Endothelial cell of umbilical vein (primary cell): Measurements from ENCODE around the gene DCAF10. TPM values are rescaled to one million over a fixed set of nuclear protein-coding genes. Genes with fewer than 3 reads are reported as not detected.
"Not testable (repeated sequence)": the region's sequence is repeated elsewhere in the genome, so short reads cannot be mapped to it uniquely, and the experiment has no call there.

Source experiments
- BruUV-seq: library from RNA; stranded (reverse); fragments of 400-500 nt; replicated peaks from 2 replicates; lab custom pipeline; 2021; lab: Mats Ljungman, UMichigan
- CTCF ChIA-PET: fragments of 300-600, 350-600 bp; sonication (Branson Sonifier 250); formaldehyde crosslinking; loops from one replicate; lab custom pipeline; 2021; ENCODE audit warnings: antibody characterized with exemption, inconsistent platforms; lab: Charles Lee
- POLR2A ChIA-PET: fragments of 300-600, 350-600 bp; sonication (Branson Sonifier 250); formaldehyde crosslinking; loops from one replicate; lab custom pipeline; 2021; ENCODE audit warnings: antibody characterized with exemption, inconsistent platforms; lab: Charles Lee
- DNase-seq: peaks from one replicate; pipeline ENCODE4 v3.0.0-alpha.2; 2011; ENCODE audit warnings: low read depth, low spot score
- FAIRE-seq: peaks from 2 replicates; lab custom pipeline; 2011; peaks lifted over from hg19 to GRCh38; lab: Jason Lieb, UNC
- H2AFZ ChIP-seq: 2 replicates; pipeline ENCODE4 v1.6.0; 2012; ENCODE audit warnings: low read depth, low read length, control low read depth, inconsistent platforms
- H3K27ac ChIP-seq: 2 replicates; pipeline ENCODE4 v1.5.1; 2011; ENCODE audit warnings: low read depth, mild to moderate bottlenecking, control low read depth, low read length, moderate library complexity; ENCODE audit not compliant: insufficient read depth
- H3K27me3 ChIP-seq, 2 experiments: 2 replicates each; pipeline versions ENCODE4 v1.6.0 to v1.6.1; 2011; ENCODE audit warnings: low read length in 2 of 2, mixed read lengths in 1 of 2; ENCODE audit not compliant: control insufficient read depth in 2 of 2, insufficient read depth in 2 of 2
- H3K36me3 ChIP-seq, 2 experiments: 2 replicates in 1 of 2; 3 replicates in 1 of 2; pipeline ENCODE4 v1.5.1; 2011; ENCODE audit warnings: low read length in 2 of 2, mild to moderate bottlenecking in 1 of 2, moderate library complexity in 1 of 2; ENCODE audit not compliant: control insufficient read depth in 2 of 2, insufficient read depth in 2 of 2; ENCODE audit errors: extremely low read depth in 1 of 2
- H3K4me1 ChIP-seq: 3 replicates; pipeline ENCODE4 v1.5.1; 2011; ENCODE audit warnings: mild to moderate bottlenecking, low read length; ENCODE audit not compliant: control insufficient read depth, insufficient read depth; ENCODE audit errors: extremely low read depth
- H3K4me2 ChIP-seq: 2 replicates; pipeline ENCODE4 v1.6.1; 2011; ENCODE audit warnings: low read length, control low read depth, mixed read lengths; ENCODE audit not compliant: insufficient read depth
- H3K4me3 ChIP-seq, 3 experiments: fragments of 200-600 bp in 1 of 3; sonication (generic), shearing (Covaris generic) in 1 of 3; replicated peaks in 1 of 3; 2 replicates each; pipeline ENCODE4 v1.5.1; 2011 to 2016; ENCODE audit warnings: control low read depth in 3 of 3, low read length in 3 of 3, mild to moderate bottlenecking in 2 of 3, inconsistent platforms in 1 of 3, low read depth in 1 of 3, moderate library complexity in 1 of 3; ENCODE audit not compliant: insufficient read depth in 1 of 3
- H3K79me2 ChIP-seq: 2 replicates; pipeline ENCODE4 v1.6.0; 2012; ENCODE audit warnings: low read length, inconsistent platforms; ENCODE audit not compliant: control insufficient read depth, insufficient read depth
- H3K9ac ChIP-seq: replicated peaks from 2 replicates; pipeline ENCODE3; 2011; ENCODE audit warnings: low read length, control low read depth; ENCODE audit not compliant: insufficient read depth; ENCODE audit errors: extremely low read depth
- H3K9me1 ChIP-seq: replicated peaks from 3 replicates; pipeline ENCODE4 v1.6.0; 2011; ENCODE audit warnings: mild to moderate bottlenecking, low read length; ENCODE audit not compliant: control insufficient read depth, insufficient read depth; ENCODE audit errors: extremely low read depth
- H3K9me3 ChIP-seq: replicated peaks from 2 replicates; pipeline ENCODE4 v1.5.1; 2012; ENCODE audit warnings: low read length, inconsistent platforms; ENCODE audit not compliant: control insufficient read depth, insufficient read depth
- H4K20me1 ChIP-seq: replicated peaks from 2 replicates; pipeline ENCODE3; 2011; ENCODE audit warnings: mild to moderate bottlenecking, low read length; ENCODE audit not compliant: control insufficient read depth, insufficient read depth; ENCODE audit errors: extremely low read depth
- EZH2 ChIP-seq: IDR thresholded peaks from 2 replicates; pipeline ENCODE4 v1.6.1; 2012; ENCODE audit warnings: borderline replicate concordance, low read depth, mild to moderate bottlenecking, moderate library complexity, low read length, inconsistent platforms; ENCODE audit not compliant: severe bottlenecking
- FOS ChIP-seq: IDR thresholded peaks from 2 replicates; pipeline ENCODE4 v1.6.1; 2011; ENCODE audit warnings: mild to moderate bottlenecking, low read length, moderate library complexity, borderline replicate concordance; ENCODE audit not compliant: insufficient read depth
- MYC ChIP-seq: IDR thresholded peaks from one replicate; pipeline ENCODE4 v1.6.1; 2011; ENCODE audit warnings: mild to moderate bottlenecking, low read depth, low read length
- POLR2A ChIP-seq: IDR thresholded peaks from 2 replicates; pipeline ENCODE4 v1.6.1; 2012; ENCODE audit warnings: low read depth, mild to moderate bottlenecking, control low read depth, low read length
- POLR2AphosphoS5 ChIP-seq: IDR thresholded peaks from 2 replicates; pipeline ENCODE4 v1.6.1; 2012; ENCODE audit warnings: low read depth, mild to moderate bottlenecking, control low read depth, low read length, moderate library complexity; ENCODE audit not compliant: insufficient read depth
- dilution Hi-C: fragments of 300-500 bp; cut with MboI; formaldehyde crosslinking; loops from one replicate; pipeline ENCODE4 v1.15.0; 2019; ENCODE audit warnings: low sequenced_read_pairs; ENCODE audit not compliant: extremely low pct_ligation_motif_present
- intact Hi-C: fragments of 100-400 bp; cut with micrococcal nuclease; formaldehyde crosslinking; loops from one replicate; pipeline ENCODE4 v1.10.0; 2022
- polyA plus RNA-seq, 4 experiments: library from polyadenylated mRNA; depleted of rRNA in 3 of 4; stranded (reverse) in 3 of 4; unstranded in 1 of 4; fragments of >200 nt; gene quantifications; 2 replicates each; pipeline versions ENCODE4 v1.2.1 to v1.2.3, GENCODE V29; 2011 to 2012; ENCODE audit warnings: missing spikeins in 1 of 4
- total RNA-seq: library from RNA; stranded (reverse); gene quantifications from 2 replicates; pipeline ENCODE4 v1.2.3, GENCODE V29; 2021
- TF ChIP-seq, protein P1 (sequence below): IDR thresholded peaks from 2 replicates; pipeline ENCODE4 v1.6.1; 2011; ENCODE audit not compliant: insufficient read depth, insufficient read length
- TF ChIP-seq, protein P2 (sequence below), 2 donors: IDR thresholded peaks; 1 replicate in 1 of 2; 2 replicates in 1 of 2; pipeline ENCODE4 v1.5.1; 2011; ENCODE audit warnings: low read length in 2 of 2, mild to moderate bottlenecking in 2 of 2, moderate library complexity in 2 of 2, control low read depth in 1 of 2, inconsistent platforms in 1 of 2, low read depth in 1 of 2; ENCODE audit not compliant: insufficient read depth in 1 of 2; ENCODE audit errors: extremely low read depth in 1 of 2

DCAF10 gene
- total and polyA plus RNA-seq, 2 donors (not counting 3 experiments of a cell fraction or from before 2014, with no cell fraction given), result 13.1 to 21.5 TPM

DNA sequence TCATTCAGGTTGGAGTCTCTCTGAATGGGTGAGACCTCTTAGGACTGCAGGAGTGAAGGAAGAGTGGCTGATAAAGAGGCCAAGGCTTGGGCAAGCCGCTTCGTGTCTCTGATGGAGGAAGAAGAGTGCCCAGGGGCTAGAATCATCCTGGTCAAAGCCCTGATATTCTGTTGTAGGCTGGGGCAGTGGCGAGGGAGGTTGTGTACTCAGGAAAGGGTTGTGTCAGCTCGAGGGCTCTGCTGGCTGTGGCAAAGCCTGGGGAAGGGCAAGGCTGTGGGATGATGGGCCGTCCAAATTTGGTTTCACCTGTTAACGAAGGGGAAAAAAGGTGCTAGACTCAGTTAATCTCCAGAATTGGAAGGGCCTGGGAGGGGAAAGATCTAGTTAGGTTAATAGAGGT is 49.4 kb upstream of the DCAF10 start:
- Histone ChIP-seq H3K9me1 (no peaks in the 10 kb centered on the region), H3K9ac (no peak overlapping the region), H4K20me1 (no peaks in the 10 kb centered on the region), H3K9me3 (no peaks in the 10 kb centered on the region), H3K36me3 (no peaks in the 10 kb centered on the region), H3K79me2 (peaks cover 7% of the 10 kb centered on the region), H3K4me2 (no peak overlapping the region), H3K4me3 (no peak overlapping the region), H3K27me3 (peaks cover 0 to 6% of the 10 kb centered on the region in 2 experiments), H3K4me1 (peaks cover 10% of the 10 kb centered on the region), H2AFZ (no peak overlapping the region), H3K27ac (no peak overlapping the region)
- ChIA-PET CTCF (interaction anchor here (3.8 kb wide), 1 partner anchor 513 kb away, joined by 21 read pairs; no protein-coding TSS in a partner anchor), POLR2A (no interaction called here)
- dilution Hi-C loops, result no loop called here
- intact Hi-C loops, result loop anchor here (5.0 kb wide), 1 partner anchor 169 kb away; no protein-coding TSS in a partner anchor
- DNase-seq (no peak), FAIRE-seq (no peak)
- TF ChIP-seq MYC (no peak), EZH2 (no peak), POLR2A (no peak), FOS (no peak), POLR2AphosphoS5 (no peak)
- TF ChIP-seq, protein P1, sequence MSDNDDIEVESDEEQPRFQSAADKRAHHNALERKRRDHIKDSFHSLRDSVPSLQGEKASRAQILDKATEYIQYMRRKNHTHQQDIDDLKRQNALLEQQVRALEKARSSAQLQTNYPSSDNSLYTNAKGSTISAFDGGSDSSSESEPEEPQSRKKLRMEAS, result no peak
- TF ChIP-seq, protein P2, sequence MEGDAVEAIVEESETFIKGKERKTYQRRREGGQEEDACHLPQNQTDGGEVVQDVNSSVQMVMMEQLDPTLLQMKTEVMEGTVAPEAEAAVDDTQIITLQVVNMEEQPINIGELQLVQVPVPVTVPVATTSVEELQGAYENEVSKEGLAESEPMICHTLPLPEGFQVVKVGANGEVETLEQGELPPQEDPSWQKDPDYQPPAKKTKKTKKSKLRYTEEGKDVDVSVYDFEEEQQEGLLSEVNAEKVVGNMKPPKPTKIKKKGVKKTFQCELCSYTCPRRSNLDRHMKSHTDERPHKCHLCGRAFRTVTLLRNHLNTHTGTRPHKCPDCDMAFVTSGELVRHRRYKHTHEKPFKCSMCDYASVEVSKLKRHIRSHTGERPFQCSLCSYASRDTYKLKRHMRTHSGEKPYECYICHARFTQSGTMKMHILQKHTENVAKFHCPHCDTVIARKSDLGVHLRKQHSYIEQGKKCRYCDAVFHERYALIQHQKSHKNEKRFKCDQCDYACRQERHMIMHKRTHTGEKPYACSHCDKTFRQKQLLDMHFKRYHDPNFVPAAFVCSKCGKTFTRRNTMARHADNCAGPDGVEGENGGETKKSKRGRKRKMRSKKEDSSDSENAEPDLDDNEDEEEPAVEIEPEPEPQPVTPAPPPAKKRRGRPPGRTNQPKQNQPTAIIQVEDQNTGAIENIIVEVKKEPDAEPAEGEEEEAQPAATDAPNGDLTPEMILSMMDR (IDR thresholded peaks at IDR 0.05; ENCODE audit: extremely low read depth in 1 of 2, insufficient read depth in 1 of 2, low read depth in 1 of 2, low read length in 2 of 2), result no peak
- no TSS peak for BruUV-seq

DNA sequence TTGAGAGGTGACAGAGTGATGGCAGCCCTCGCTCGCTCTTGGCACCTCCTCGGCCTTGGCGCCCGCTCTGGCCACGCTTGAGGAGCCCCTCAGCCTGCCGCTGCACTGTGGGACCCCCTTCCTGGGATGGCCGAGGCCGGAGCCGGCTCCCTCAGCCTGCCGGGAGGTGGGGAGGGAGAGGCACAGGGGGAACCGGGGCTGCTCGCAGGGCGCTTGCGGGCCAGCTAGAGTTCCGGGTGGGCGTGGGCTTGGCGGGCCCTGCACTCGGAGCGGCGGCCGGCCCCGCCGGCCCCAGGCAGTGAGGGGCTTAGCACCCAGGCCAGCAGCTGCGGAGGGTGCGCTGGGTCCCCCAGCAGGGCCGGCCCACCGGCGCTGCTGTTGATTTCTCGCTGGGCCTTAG is 48.9 kb upstream of the DCAF10 start:
- intact Hi-C loops, result loop anchor here (2.0 to 5.0 kb wide), 3 partner anchors 33 to 169 kb away; partner anchors contain the start of genes DCAF10 and EXOSC3
- H3K9me3 ChIP-seq, H3K79me2 ChIP-seq, H3K36me3 ChIP-seq, dilution Hi-C loops, DNase-seq, H2AFZ ChIP-seq, CTCF ChIA-PET, H3K4me1 ChIP-seq, H3K4me2 ChIP-seq, BruUV-seq, FAIRE-seq, H4K20me1 ChIP-seq, POLR2A ChIA-PET, H3K9ac ChIP-seq, H3K4me3 ChIP-seq, H3K9me1 ChIP-seq, H3K27me3 ChIP-seq, H3K27ac ChIP-seq: not testable (repeated sequence)

- FAIRE-seq, CTCF ChIA-PET, H3K4me1 ChIP-seq, BruUV-seq, H3K4me2 ChIP-seq, H3K79me2 ChIP-seq, H3K36me3 ChIP-seq, H3K27me3 ChIP-seq, H3K9me3 ChIP-seq, DNase-seq, H3K4me3 ChIP-seq, POLR2A ChIA-PET, H3K9me1 ChIP-seq, dilution Hi-C loops, H4K20me1 ChIP-seq, H3K9ac ChIP-seq, H3K27ac ChIP-seq, H2AFZ ChIP-seq: not testable (repeated sequence)
- intact Hi-C loops, result loop anchor here (2.0 to 5.0 kb wide), 3 partner anchors 33 to 170 kb away; partner anchors contain the start of genes DCAF10 and EXOSC3
Measured at GRCh38 chr9:37752112-37752511, 48.5 kb upstream of the DCAF10 start.
